HEK293 (cell line): Measurements from ENCODE around the gene OR4F15.
"Not testable (repeated sequence)": the region's sequence is repeated elsewhere in the genome, so short reads cannot be mapped to it uniquely, and the experiment has no call there.

Experiments used
- CTCF ChIA-PET: fragments of 350-600 bp; formaldehyde crosslinking; extraction: SDS; loops from one replicate; lab custom pipeline; 2021; ENCODE audit warnings: antibody characterized with exemption; lab: Yijun Ruan, JAX
- POLR2A ChIA-PET: fragments of 300-600 bp; formaldehyde crosslinking; extraction: SDS; loops from one replicate; lab custom pipeline; 2020; ENCODE audit warnings: antibody characterized with exemption, inconsistent platforms; lab: Yijun Ruan, JAX
- H3K27ac ChIP-seq: fragments of 200-500 bp; sonication (Bioruptor generic); 2 replicates; pipeline ENCODE4 v1.5.1; 2014; ENCODE audit warnings: low read depth, low read length, control low read depth, inconsistent platforms; ENCODE audit errors: extremely low read depth
- H3K36me3 ChIP-seq, 2 experiments: fragments of 200-500 bp in 1 of 2; sonication (Bioruptor generic) in 1 of 2; 1 replicate in 1 of 2; 2 replicates in 1 of 2; pipeline ENCODE4 v1.5.1; 2014 to 2017; ENCODE audit warnings: inconsistent platforms in 2 of 2, low read length in 2 of 2; ENCODE audit not compliant: control insufficient read depth in 2 of 2, insufficient read depth in 1 of 2
- H3K4me1 ChIP-seq: fragments of 200-500 bp; sonication (Bioruptor generic); 2 replicates; pipeline ENCODE4 v1.5.1; 2014; ENCODE audit warnings: mild to moderate bottlenecking, low read length, inconsistent platforms; ENCODE audit not compliant: control insufficient read depth, insufficient read depth
- H3K4me3 ChIP-seq: 2 replicates; pipeline ENCODE4 v1.5.1; 2011; ENCODE audit warnings: low read depth, mild to moderate bottlenecking, control low read depth, low read length, moderate library complexity
- H3K9me3 ChIP-seq: fragments of 200-500 bp; sonication (Bioruptor generic); 2 replicates; pipeline ENCODE4 v1.5.1; 2014; ENCODE audit warnings: low read depth, low read length, inconsistent platforms; ENCODE audit not compliant: control insufficient read depth, insufficient read depth
- ATF2 ChIP-seq: fragments of 450-650 bp; formaldehyde crosslinking; IDR thresholded peaks from 2 replicates; pipeline ENCODE4 v1.5.1; 2016; ENCODE audit warnings: missing biosample characterization, missing genetic modification characterization, low read depth
- BCL11A ChIP-seq: fragments of 450-650 bp; formaldehyde crosslinking; IDR thresholded peaks from 2 replicates; pipeline ENCODE4 v1.5.1; 2016; ENCODE audit warnings: low read depth, missing biosample characterization, missing genetic modification characterization
- GLI2 ChIP-seq: fragments of 450-650 bp; formaldehyde crosslinking; IDR thresholded peaks from 2 replicates; pipeline ENCODE4; 2017; ENCODE audit warnings: missing biosample characterization, missing genetic modification characterization, low read depth, borderline replicate concordance
- ZBTB21 ChIP-seq: fragments of 450-650 bp; formaldehyde crosslinking; IDR thresholded peaks from 2 replicates; pipeline ENCODE4 v1.5.1; 2017; ENCODE audit warnings: missing biosample characterization, missing genetic modification characterization
- ZFP41 ChIP-seq: fragments of 450-650 bp; formaldehyde crosslinking; IDR thresholded peaks from 2 replicates; pipeline ENCODE4 v1.5.1; 2016; ENCODE audit warnings: missing biosample characterization, missing genetic modification characterization, borderline replicate concordance
- ZNF146 ChIP-seq: fragments of 450-650 bp; formaldehyde crosslinking; IDR thresholded peaks from 2 replicates; pipeline ENCODE4 v1.5.1; 2016; ENCODE audit warnings: missing biosample characterization, missing genetic modification characterization
- ZNF202 ChIP-seq: fragments of 450-650 bp; formaldehyde crosslinking; IDR thresholded peaks from 2 replicates; pipeline ENCODE4 v1.5.1; 2016; ENCODE audit warnings: missing biosample characterization, missing genetic modification characterization, borderline replicate concordance
- ZNF211 ChIP-seq: fragments of 450-650 bp; formaldehyde crosslinking; IDR thresholded peaks from 2 replicates; pipeline ENCODE4 v1.5.1; 2016; ENCODE audit warnings: low read depth, missing biosample characterization, missing genetic modification characterization
- ZNF248 ChIP-seq: fragments of 450-650 bp; formaldehyde crosslinking; IDR thresholded peaks from 2 replicates; pipeline ENCODE4 v1.5.1; 2017; ENCODE audit warnings: missing biosample characterization, missing genetic modification characterization
- ZNF274 ChIP-seq, 2 experiments: fragments of 200-500 bp in 1 of 2; fragments of 450-650 bp in 1 of 2; sonication (Bioruptor generic) in 1 of 2; formaldehyde crosslinking in 1 of 2; IDR thresholded peaks; 2 replicates each; pipeline versions ENCODE4 v1.5.1 to v1.6.1; 2014 to 2016; ENCODE audit warnings: borderline replicate concordance in 1 of 2, inconsistent platforms in 1 of 2, low read length in 1 of 2, missing biosample characterization in 1 of 2, missing genetic modification characterization in 1 of 2
- ZNF548 ChIP-seq: fragments of 450-650 bp; formaldehyde crosslinking; IDR thresholded peaks from 2 replicates; pipeline ENCODE4 v1.5.1; 2016; ENCODE audit warnings: missing biosample characterization, missing genetic modification characterization
- ZNF621 ChIP-seq: fragments of 450-650 bp; formaldehyde crosslinking; IDR thresholded peaks from 2 replicates; pipeline ENCODE4 v1.5.1; 2017; ENCODE audit warnings: missing biosample characterization, missing genetic modification characterization
- ZNF843 ChIP-seq: fragments of 450-650 bp; formaldehyde crosslinking; IDR thresholded peaks from 2 replicates; pipeline ENCODE4 v1.5.1; 2016; ENCODE audit warnings: missing biosample characterization, missing genetic modification characterization
- TF ChIP-seq, protein P1 (sequence below): fragments of 450-650 bp; formaldehyde crosslinking; IDR thresholded peaks from 2 replicates; pipeline ENCODE4 v1.5.1; 2016; ENCODE audit warnings: missing biosample characterization, missing genetic modification characterization

Gene OR4F15

DNA sequence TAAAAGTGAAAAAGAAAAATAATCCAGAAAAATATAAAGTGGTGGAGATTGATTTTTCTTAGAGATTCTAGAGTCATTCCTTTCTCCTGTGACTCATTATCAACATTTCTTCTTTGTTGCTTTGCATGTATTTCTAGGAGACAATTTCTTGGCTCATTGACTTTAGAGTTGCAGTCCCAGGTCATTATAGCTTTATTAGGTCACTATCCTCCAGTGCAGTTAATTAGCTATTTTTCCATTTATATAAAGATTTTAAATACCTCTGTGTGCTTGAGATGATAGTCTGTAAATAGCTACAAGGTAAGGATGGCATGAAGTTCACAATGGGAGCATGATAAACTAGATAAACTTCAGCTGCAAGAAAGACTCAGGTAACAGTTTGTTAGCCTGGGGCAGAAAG lies at the start of gene OR4F15:
Gene OR4F15 (plus strand): TSS at position 301 of the 400 bp plus-strand sequence. CDS start 5,985 bp downstream, outside the sequence.
- CTCF ChIA-PET: interaction anchor here (0.7 kb wide), 1 partner anchor 10 kb away, joined by 3 read pairs; no protein-coding TSS in a partner anchor
- Histone ChIP-seq H3K4me3 (no peak within 1 kb of the TSS), H3K36me3 (no peaks in the 10 kb centered on the region), H3K27ac (no peak within 1 kb of the TSS), H3K9me3 (no peaks in the 10 kb centered on the region), H3K4me1 (no peaks in the 10 kb centered on the region)
- TF ChIP-seq ZNF621 (tag by site-specific recombination) (no peak), ZNF548 (tag by site-specific recombination) (no peak), ZNF274 (IDR thresholded peaks at IDR 0.05; ENCODE audit: low read length) (no peak), ZNF274 (tag by site-specific recombination; IDR thresholded peaks at IDR 0.05; ENCODE audit: borderline replicate concordance) (no peak), ZBTB21 (tag by site-specific recombination) (no peak), GLI2 (tag by site-specific recombination) (no peak), ZNF843 (tag by site-specific recombination) (no peak), ZNF211 (tag by site-specific recombination) (no peak), BCL11A (no peak), ZFP41 (tag by site-specific recombination) (no peak), ZNF202 (tag by site-specific recombination) (no peak), ZNF146 (tag by site-specific recombination) (no peak), ZNF248 (tag by site-specific recombination) (no peak), ATF2 (tag by site-specific recombination) (no peak)
- TF ChIP-seq, protein P1, sequence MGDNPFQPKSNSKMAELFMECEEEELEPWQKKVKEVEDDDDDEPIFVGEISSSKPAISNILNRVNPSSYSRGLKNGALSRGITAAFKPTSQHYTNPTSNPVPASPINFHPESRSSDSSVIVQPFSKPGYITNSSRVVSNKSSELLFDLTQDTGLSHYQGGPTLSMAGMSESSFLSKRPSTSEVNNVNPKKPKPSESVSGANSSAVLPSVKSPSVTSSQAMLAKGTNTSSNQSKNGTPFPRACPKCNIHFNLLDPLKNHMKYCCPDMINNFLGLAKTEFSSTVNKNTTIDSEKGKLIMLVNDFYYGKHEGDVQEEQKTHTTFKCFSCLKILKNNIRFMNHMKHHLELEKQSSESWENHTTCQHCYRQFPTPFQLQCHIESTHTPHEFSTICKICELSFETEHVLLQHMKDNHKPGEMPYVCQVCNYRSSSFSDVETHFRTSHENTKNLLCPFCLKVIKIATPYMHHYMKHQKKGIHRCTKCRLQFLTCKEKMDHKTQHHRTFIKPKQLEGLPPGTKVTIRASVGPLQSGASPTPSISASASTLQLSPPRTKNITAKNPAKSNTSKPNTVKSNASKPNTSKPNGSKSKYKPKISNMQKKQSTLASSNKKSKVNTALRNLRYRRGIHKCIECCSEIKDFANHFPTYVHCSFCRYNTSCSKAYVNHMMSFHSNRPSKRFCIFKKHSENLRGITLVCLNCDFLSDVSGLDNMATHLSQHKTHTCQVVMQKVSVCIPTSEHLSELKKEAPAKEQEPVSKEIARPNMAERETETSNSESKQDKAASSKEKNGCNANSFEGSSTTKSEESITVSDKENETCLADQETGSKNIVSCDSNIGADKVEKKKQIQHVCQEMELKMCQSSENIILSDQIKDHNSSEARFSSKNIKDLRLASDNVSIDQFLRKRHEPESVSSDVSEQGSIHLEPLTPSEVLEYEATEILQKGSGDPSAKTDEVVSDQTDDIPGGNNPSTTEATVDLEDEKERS (tag by site-specific recombination): no peak
- POLR2A ChIA-PET: no interaction called here

- H3K27ac ChIP-seq, H3K4me3 ChIP-seq, H3K9me3 ChIP-seq, POLR2A ChIA-PET, H3K4me1 ChIP-seq, H3K36me3 ChIP-seq: not testable (repeated sequence)
- CTCF ChIA-PET: interaction anchor here (1.1 kb wide), 1 partner anchor 58 kb away, joined by 3 read pairs; no protein-coding TSS in a partner anchor
Observed at GRCh38 chr15:101764669-101765339, 47.2 kb upstream of the OR4F15 start.

GRCh38 chr15:101765340-101765671 lies 46.7 kb upstream of the OR4F15 start:
- H3K9me3 ChIP-seq, H3K27ac ChIP-seq, H3K4me3 ChIP-seq, POLR2A ChIA-PET, H3K36me3 ChIP-seq, H3K4me1 ChIP-seq: not testable (repeated sequence)
- CTCF ChIA-PET: interaction anchor here (1.1 to 4.1 kb wide), 2 partner anchors 59 to 124 kb away, joined by 3 to 22 read pairs; no protein-coding TSS in a partner anchor
